AG20443 (cell line): ENCODE data around the gene RASSF6.
"Not testable (repeated sequence)": the region's sequence is repeated elsewhere in the genome, so short reads cannot be mapped to it uniquely, and the experiment has no call there.

Experiments
- DNase-seq: peaks from one replicate; pipeline ENCODE4 v3.0.0; 2012; ENCODE audit warnings: low spot score, mixed read lengths

The RASSF6 gene

GRCh38 chr4:73620115-73620792 lies at the start of gene RASSF6:
RASSF6 (minus strand) TSS chr4:73620436; CDS start chr4:73611795, 8,641 bp downstream.
- DNase-seq = no peak

- DNase-seq = no peak
Measured at GRCh38 chr4:73669410-73670183, 49.4 kb upstream of the RASSF6 start.

- DNase-seq = no peak
Measured at GRCh38 chr4:73668782-73669201, 48.6 kb upstream of the RASSF6 start.

GRCh38 chr4:73665924-73666323 lies 45.7 kb upstream of the RASSF6 start:
- not testable (repeated sequence) for DNase-seq

DNA sequence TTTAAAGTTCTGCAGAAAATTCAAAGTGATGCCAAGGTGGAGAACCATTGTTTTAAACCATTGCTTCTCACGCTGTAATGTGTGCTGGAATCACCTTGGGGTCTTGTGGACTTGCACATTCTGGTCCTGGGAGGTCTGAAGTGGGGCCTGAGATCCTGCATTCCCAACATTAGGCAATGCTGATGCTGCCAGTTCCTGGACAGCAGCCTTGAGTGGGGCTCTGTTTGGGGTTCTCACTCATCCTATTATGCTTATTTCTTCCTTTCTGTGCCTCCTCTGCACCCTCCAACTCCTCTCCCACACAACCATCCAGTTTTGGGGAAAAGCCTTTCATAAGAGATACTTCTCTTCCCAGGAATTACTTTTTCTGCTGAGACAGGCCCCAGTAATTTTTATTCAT lies 44.2 kb upstream of the RASSF6 start:
- no peak for DNase-seq

DNA sequence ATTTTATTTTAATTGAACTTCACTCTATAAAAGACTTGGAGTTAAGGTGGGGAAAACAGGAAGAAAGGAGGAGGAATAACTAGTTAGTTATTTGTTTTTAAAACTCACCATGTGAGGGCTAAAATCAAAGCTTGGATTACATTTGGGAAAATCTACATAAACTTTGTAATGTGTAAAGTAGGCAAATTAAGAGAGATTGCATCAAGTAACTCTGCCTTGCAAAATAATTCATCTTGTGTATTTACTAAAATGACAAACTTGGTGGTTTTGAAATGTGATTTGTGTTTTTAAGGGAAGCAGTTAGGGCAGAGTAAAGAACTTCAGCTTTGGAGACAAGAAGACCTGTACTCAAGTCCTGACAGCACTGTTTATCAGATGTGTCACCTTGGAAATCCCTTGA lies 43.3 kb upstream of the RASSF6 start:
- no peak for DNase-seq

GRCh38 chr4:73662709-73663546 lies 42.7 kb upstream of the RASSF6 start:
- DNase-seq = peak; percentile 59

DNA sequence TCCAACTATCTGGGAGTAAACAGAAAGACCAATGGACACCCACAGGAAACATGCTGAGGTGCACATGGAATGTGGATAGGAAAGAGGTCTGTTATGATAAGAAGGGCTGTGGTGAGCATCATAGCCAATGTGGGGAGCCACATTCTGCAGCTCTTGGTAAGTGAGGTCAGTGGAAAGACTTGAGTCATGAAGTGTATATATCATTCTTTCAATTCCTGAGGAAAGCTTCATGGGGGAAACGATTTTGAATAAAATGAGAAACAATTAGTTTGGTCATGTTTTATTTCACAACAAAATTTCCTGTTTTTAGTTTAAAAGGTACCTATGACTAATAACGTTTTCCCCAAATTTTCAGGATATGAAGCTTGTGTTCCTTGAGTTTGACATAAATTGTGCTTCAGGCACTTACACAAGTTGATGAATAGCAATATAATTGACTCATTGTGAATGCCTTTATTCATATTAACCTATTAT lies 41.4 kb upstream of the RASSF6 start:
- DNase-seq = peak; percentile 85

DNA sequence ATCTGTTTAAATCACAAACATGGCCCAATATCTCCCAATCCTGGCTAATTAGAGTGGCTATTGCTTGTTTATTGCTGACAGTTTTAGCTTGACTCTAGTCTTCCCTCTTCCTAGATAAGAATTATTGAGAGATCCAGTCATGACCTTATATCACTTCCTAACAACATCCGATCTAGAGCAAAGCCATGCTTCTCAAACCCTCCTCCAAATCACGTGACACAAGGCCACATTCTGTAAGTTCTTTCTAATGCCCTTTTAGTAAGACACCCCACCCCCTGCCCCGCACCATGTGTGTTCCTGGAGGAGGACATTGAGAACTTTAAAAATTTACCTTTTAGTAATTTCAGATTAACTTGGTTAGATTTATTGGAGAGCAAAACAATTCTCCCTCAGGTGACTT lies 40.6 kb upstream of the RASSF6 start:
- DNase-seq = no peak

DNA sequence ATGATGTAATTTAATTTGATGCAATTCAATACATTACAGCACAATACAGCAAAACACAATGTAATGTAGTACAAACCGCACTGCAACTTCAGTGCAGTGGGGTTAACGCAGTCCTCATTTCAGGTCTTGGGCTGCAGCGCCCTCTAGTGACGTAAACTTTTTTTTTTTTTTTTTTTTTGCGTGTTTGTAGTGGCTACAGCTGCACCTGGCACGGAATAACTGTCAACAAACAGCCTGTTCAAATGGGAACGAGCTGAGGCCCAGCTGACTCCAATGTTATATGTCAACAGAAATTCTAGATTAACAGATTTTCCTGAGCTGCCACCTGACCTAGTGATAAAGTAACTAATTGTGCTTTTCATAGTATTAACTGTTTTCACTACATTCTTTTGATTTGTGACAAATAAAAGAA lies 33.5 kb upstream of the RASSF6 start:
- DNase-seq = peak; percentile 75

- no peak for DNase-seq
Measured at GRCh38 chr4:73650250-73650649, 30.0 kb upstream of the RASSF6 start.

DNA sequence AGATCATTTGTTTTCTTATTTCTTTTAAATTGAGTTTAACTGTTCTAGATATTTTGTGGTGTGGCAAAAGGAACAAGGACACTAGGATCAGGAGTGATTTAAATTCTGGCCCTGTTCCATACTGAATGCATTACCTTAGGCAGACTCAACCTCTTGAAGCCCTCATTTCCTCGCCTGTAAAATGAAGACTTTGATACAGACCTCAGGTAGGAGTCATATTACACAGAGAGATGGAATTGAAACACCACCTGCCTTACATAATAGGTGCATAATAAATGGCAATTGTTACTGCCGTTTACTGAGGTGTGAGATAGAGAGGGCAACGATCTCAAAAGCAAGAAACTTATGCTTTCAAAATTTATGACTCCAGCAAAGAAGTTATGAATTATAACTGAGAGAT lies 28.2 kb upstream of the RASSF6 start:
- no peak for DNase-seq

- DNase-seq = no peak
Measured at GRCh38 chr4:73646117-73646516, 25.9 kb upstream of the RASSF6 start.

GRCh38 chr4:73631565-73632226 lies 11.5 kb upstream of the RASSF6 start:
- DNase-seq = no peak

DNA sequence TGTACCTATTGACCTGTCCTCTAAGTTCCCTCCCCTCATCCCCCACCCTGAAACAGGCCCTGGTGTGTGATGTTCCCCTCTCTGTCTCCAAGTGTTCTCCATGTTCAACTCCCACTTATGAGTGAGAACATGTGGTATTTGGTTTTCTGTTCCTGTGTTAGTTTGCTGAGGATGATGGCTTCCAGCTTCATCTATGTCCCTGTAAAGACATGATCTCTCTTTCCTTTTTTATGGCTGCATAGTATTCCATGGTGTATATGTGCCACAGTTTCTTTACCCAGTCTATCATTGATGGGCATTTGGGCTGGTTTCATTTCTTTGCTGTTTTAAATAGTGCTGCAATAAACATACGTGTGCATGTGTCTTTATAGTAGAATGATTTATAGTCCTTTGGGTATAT lies 8.6 kb upstream of the RASSF6 start:
- not testable (repeated sequence) for DNase-seq

GRCh38 chr4:73621357-73621756 lies 1.1 kb upstream of the RASSF6 start:
- no peak for DNase-seq

DNA sequence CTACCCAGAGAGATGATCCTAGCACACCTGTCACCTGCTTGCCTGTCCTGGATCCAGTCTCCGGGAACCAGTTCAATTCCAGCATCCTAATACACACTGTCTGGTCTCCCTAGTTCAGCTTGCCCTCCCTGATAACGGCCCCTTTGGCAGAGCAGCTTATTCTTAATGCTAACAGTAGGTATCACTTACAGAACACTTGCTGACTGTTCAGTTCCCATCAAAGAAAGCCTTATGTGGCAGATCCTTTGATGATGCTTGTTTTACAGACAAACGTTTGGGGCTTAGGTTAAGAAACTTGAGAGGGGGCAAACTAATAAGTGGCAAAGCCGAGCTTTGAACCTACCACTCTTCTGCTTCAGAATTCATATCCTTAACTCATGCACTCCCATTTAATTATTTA lies 890 bp downstream of the RASSF6 start:
- DNase-seq = no peak

DNA sequence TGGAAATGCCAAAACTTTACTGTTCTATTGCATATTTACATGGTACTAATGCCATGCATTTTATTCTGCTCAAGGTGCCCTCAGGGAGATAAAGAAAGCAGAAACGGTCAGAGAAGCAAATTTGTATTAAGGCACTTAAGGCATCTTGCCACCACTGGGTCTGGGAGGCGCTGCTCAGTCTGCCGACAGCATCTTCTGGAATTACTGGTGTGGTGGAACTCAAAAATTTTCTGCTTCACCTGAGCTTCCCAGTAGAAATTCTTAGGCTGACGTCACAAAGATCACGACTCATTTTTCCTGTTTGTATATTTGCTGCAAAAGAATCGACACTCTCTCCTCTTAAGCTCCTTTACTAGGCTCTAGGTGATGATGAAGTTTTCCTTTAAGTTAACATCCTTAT lies 3.0 kb downstream of the RASSF6 start:
- no peak for DNase-seq

GRCh38 chr4:73615613-73616012 lies 4.6 kb downstream of the RASSF6 start:
- DNase-seq = no peak

- DNase-seq = no peak
Measured at GRCh38 chr4:73614311-73614867, 5.8 kb downstream of the RASSF6 start.

GRCh38 chr4:73613130-73613529 lies 7.1 kb downstream of the RASSF6 start:
- no peak for DNase-seq

DNA sequence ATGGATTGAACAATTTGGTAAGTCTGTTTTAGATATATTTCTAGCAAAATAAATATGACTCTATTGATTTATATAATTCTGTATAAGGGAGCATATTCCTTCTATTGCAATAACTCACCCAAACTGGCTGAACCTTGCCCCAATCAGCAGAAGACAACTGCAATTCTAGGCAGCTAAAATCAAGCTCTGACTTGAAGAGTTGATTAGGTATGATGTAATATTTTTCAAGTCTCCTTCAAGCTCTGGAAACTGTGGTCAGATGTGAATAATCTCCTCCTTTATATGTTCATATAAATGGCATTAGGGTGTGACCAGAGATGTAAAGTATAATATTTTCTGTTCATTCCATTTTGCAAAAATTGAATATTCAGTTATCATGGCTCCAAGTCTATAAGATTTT lies 8.2 kb downstream of the RASSF6 start:
- no peak for DNase-seq
